SK-N-SH treated with all-trans-retinoic acid at 6 μM for 48 hours (cell line): Measurements from ENCODE around the gene RSF1.

Experiments used
- ATAC-seq: fragments of 200-7000 bp; cut with Tn5 transposase; 3 replicates; pipeline ENCODE4 v1.9.1; 2020; ENCODE audit warnings: mild to moderate bottlenecking, moderate library complexity
- ARNTL ChIP-seq: fragments of 450-650 bp; formaldehyde crosslinking; IDR thresholded peaks from 2 replicates; pipeline ENCODE4 v1.5.0; 2020; ENCODE audit warnings: low read depth, mild to moderate bottlenecking, moderate library complexity, borderline replicate concordance
- BACH2 ChIP-seq: fragments of 250-450 bp; sonication (Bioruptor Pico); IDR thresholded peaks from 2 replicates; pipeline ENCODE4 v1.9.0; 2021; ENCODE audit warnings: mild to moderate bottlenecking, borderline replicate concordance
- CSDC2 ChIP-seq: fragments of 250-450 bp; sonication (Bioruptor Pico); IDR thresholded peaks from 2 replicates; pipeline ENCODE4 v1.5.0; 2020; ENCODE audit warnings: mild to moderate bottlenecking, moderate library complexity
- ESRRG ChIP-seq: fragments of 250-450 bp; sonication (Bioruptor Pico); IDR thresholded peaks from 2 replicates; pipeline ENCODE4 v1.6.1; 2021; ENCODE audit warnings: mild to moderate bottlenecking
- GLIS3 ChIP-seq: fragments of 250-450 bp; sonication (Bioruptor Pico); IDR thresholded peaks from 2 replicates; pipeline ENCODE4 v1.5.0; 2020; ENCODE audit warnings: mild to moderate bottlenecking, moderate library complexity
- ISL1 ChIP-seq: fragments of 250-450 bp; sonication (Bioruptor Pico); IDR thresholded peaks from 2 replicates; pipeline ENCODE4 v2.1.2; 2022; ENCODE audit warnings: mild to moderate bottlenecking, moderate library complexity
- PATZ1 ChIP-seq: fragments of 250-450 bp; sonication (Bioruptor Pico); IDR thresholded peaks from 2 replicates; pipeline ENCODE4 v1.8.0; 2020; ENCODE audit warnings: mild to moderate bottlenecking, moderate library complexity, borderline replicate concordance
- POU6F1 ChIP-seq: fragments of 250-450 bp; sonication (Bioruptor Pico); IDR thresholded peaks from 2 replicates; pipeline ENCODE4 v1.8.0; 2021; ENCODE audit warnings: low read depth, mild to moderate bottlenecking, moderate library complexity, borderline replicate concordance
- PPARA ChIP-seq: fragments of 250-450 bp; sonication (Bioruptor Pico); IDR thresholded peaks from 2 replicates; pipeline ENCODE4 v1.5.0; 2020; ENCODE audit warnings: mild to moderate bottlenecking, borderline replicate concordance
- RARB ChIP-seq: fragments of 250-450 bp; sonication (Bioruptor Pico); IDR thresholded peaks from 2 replicates; pipeline ENCODE4 v1.8.0; 2021; ENCODE audit warnings: mild to moderate bottlenecking, moderate library complexity
- TCF4 ChIP-seq: fragments of 250-450 bp; sonication (Bioruptor Pico); IDR thresholded peaks from 2 replicates; pipeline ENCODE4 v1.8.0; 2021; ENCODE audit warnings: mild to moderate bottlenecking, moderate library complexity, borderline replicate concordance
- TOX ChIP-seq: fragments of 250-450 bp; sonication (Bioruptor Pico); IDR thresholded peaks from 2 replicates; pipeline ENCODE4 v1.8.0; 2021; ENCODE audit warnings: mild to moderate bottlenecking, moderate library complexity, borderline replicate concordance
- ZC3H10 ChIP-seq: fragments of 250-450 bp; sonication (Bioruptor Pico); IDR thresholded peaks from 2 replicates; pipeline ENCODE4 v1.5.1; 2021; ENCODE audit warnings: mild to moderate bottlenecking, moderate library complexity
- ZFP30 ChIP-seq: fragments of 450-650 bp; formaldehyde crosslinking; IDR thresholded peaks from 2 replicates; pipeline ENCODE4 v1.5.0; 2022; ENCODE audit warnings: mild to moderate bottlenecking, moderate library complexity
- ZNF565 ChIP-seq: fragments of 450-650 bp; formaldehyde crosslinking; conservative IDR thresholded peaks from 2 replicates; pipeline ENCODE4 v1.5.0; 2020; ENCODE audit warnings: low read depth, mild to moderate bottlenecking, moderate library complexity
- ZNF70 ChIP-seq: fragments of 450-650 bp; formaldehyde crosslinking; IDR thresholded peaks from 2 replicates; pipeline ENCODE4 v1.5.0; 2020; ENCODE audit warnings: mild to moderate bottlenecking, moderate library complexity
- ZNF8 ChIP-seq: fragments of 450-650 bp; formaldehyde crosslinking; IDR thresholded peaks from 2 replicates; pipeline ENCODE4 v1.5.0; 2020; ENCODE audit warnings: mild to moderate bottlenecking, moderate library complexity
- TF ChIP-seq, protein P1 (sequence below): fragments of 250-450 bp; sonication (Bioruptor Pico); IDR thresholded peaks from 2 replicates; pipeline ENCODE4 v1.5.0; 2020; ENCODE audit warnings: mild to moderate bottlenecking, moderate library complexity
- TF ChIP-seq, protein P2 (sequence below): fragments of 250-450 bp; sonication (Bioruptor Pico); IDR thresholded peaks from 2 replicates; pipeline ENCODE4 v1.5.1; 2020; ENCODE audit warnings: low read depth, mild to moderate bottlenecking, moderate library complexity

The RSF1 gene

DNA sequence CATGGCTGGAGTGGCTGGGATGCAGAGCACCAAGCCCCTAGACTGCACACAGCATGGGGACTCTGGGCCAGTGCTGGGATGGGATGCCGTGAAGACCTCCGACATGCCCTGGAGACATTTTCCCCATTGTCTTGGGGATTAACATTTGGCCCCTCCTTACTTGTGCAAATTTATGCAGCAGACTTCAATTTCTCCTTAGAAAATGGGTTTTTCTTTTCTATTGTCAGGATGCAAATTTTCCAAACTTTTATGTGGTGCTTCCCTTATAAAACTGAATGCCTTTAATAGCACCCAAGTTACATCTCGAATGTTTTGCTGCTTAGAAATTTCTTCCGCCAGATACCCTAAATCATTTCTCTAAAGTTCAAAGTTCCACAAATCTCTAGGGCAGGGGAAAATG lies 29.2 kb downstream of the RSF1 start:
- no peak for TF ChIP-seq ZC3H10 (CRISPR knock-in tag)
- ATAC-seq, result no peak

GRCh38 chr11:77789731-77790476 lies 30.6 kb downstream of the RSF1 start:
- no peak for ATAC-seq
- no peak for TF ChIP-seq ARNTL (CRISPR knock-in tag)
- no peak for TF ChIP-seq BACH2
- no peak for TF ChIP-seq ZNF565 (CRISPR knock-in tag)

GRCh38 chr11:77789061-77789730 lies 31.3 kb downstream of the RSF1 start:
- TF ChIP-seq ZNF8 (CRISPR knock-in tag), result no peak
- TF ChIP-seq TCF4, result no peak
- no peak for TF ChIP-seq TOX
- TF ChIP-seq RARB (CRISPR knock-in tag), result no peak
- no peak for TF ChIP-seq ZFP30 (CRISPR knock-in tag)
- TF ChIP-seq ESRRG (CRISPR knock-in tag), result no peak
- TF ChIP-seq ARNTL (CRISPR knock-in tag), result no peak
- TF ChIP-seq GLIS3, result no peak
- no peak for TF ChIP-seq BACH2
- no peak for TF ChIP-seq ZNF565 (CRISPR knock-in tag)
- no peak for TF ChIP-seq ZNF70 (CRISPR knock-in tag)
- no peak for TF ChIP-seq POU6F1 (CRISPR knock-in tag)
- TF ChIP-seq, protein P1, sequence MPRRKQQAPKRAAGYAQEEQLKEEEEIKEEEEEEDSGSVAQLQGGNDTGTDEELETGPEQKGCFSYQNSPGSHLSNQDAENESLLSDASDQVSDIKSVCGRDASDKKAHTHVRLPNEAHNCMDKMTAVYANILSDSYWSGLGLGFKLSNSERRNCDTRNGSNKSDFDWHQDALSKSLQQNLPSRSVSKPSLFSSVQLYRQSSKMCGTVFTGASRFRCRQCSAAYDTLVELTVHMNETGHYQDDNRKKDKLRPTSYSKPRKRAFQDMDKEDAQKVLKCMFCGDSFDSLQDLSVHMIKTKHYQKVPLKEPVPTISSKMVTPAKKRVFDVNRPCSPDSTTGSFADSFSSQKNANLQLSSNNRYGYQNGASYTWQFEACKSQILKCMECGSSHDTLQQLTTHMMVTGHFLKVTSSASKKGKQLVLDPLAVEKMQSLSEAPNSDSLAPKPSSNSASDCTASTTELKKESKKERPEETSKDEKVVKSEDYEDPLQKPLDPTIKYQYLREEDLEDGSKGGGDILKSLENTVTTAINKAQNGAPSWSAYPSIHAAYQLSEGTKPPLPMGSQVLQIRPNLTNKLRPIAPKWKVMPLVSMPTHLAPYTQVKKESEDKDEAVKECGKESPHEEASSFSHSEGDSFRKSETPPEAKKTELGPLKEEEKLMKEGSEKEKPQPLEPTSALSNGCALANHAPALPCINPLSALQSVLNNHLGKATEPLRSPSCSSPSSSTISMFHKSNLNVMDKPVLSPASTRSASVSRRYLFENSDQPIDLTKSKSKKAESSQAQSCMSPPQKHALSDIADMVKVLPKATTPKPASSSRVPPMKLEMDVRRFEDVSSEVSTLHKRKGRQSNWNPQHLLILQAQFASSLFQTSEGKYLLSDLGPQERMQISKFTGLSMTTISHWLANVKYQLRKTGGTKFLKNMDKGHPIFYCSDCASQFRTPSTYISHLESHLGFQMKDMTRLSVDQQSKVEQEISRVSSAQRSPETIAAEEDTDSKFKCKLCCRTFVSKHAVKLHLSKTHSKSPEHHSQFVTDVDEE (CRISPR knock-in tag), result no peak
- TF ChIP-seq PPARA, result no peak
- TF ChIP-seq, all 23 proteins: peak for 0
- ATAC-seq, result no peak

- no peak for ATAC-seq
These were observed 36.0 kb downstream of the RSF1 start for GRCh38 chr11:77784572-77784971.

More at GRCh38 chr11:77784572-77784971, 36.0 kb downstream of the RSF1 start:
- no peak for TF ChIP-seq TOX
- no peak for TF ChIP-seq PPARA
- no peak for TF ChIP-seq BACH2
- TF ChIP-seq ZNF70 (CRISPR knock-in tag), result no peak
- TF ChIP-seq ISL1 (CRISPR knock-in tag), result no peak
- no peak for TF ChIP-seq GLIS3
- TF ChIP-seq CSDC2 (CRISPR knock-in tag), result no peak
- TF ChIP-seq, protein P2, sequence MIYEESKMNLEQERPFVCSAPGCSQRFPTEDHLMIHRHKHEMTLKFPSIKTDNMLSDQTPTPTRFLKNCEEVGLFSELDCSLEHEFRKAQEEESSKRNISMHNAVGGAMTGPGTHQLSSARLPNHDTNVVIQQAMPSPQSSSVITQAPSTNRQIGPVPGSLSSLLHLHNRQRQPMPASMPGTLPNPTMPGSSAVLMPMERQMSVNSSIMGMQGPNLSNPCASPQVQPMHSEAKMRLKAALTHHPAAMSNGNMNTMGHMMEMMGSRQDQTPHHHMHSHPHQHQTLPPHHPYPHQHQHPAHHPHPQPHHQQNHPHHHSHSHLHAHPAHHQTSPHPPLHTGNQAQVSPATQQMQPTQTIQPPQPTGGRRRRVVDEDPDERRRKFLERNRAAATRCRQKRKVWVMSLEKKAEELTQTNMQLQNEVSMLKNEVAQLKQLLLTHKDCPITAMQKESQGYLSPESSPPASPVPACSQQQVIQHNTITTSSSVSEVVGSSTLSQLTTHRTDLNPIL, result no peak
- no peak for TF ChIP-seq PATZ1 (CRISPR knock-in tag)
- no peak for TF ChIP-seq ZFP30 (CRISPR knock-in tag)
